Adrenal gland (tissue), 12 donors: Measurements from ENCODE around the gene CIAO3. TPM values are rescaled to one million over a fixed set of nuclear protein-coding genes. Genes with fewer than 3 reads are reported as not detected.

Experiments
- DNase-seq, 7 donors: peaks; one replicate each; pipeline ENCODE4 v3.0.0-alpha.2; 2019 to 2020
- H3K27ac ChIP-seq, 5 donors: fragments of 200-600 bp; sonication (generic) in 4 of 5; 1 replicate in 3 of 5; 2 replicates in 2 of 5; pipeline versions ENCODE4 v1.5.1 to v1.8.0; 2016 to 2020; ENCODE audit warnings: mild to moderate bottlenecking in 1 of 5
- H3K27me3 ChIP-seq: fragments of 200-600 bp; 2 replicates; pipeline ENCODE4 v1.8.0; 2021
- H3K36me3 ChIP-seq, 2 donors: fragments of 200-600 bp; replicated peaks in 1 of 2; 1 replicate in 1 of 2; 2 replicates in 1 of 2; pipeline versions ENCODE4 v1.5.1 to v1.8.0; 2018 to 2022
- H3K4me1 ChIP-seq, 2 donors: fragments of 200-600 bp; replicated peaks in 1 of 2; 1 replicate in 1 of 2; 2 replicates in 1 of 2; pipeline versions ENCODE4 v1.5.1 to v1.8.0; 2018 to 2021
- H3K4me3 ChIP-seq, 4 donors: fragments of 200-600 bp; sonication (generic) in 3 of 4; one replicate each; pipeline ENCODE4 v1.5.1; 2016 to 2018
- H3K9me3 ChIP-seq, 3 donors: fragments of 200-600 bp; sonication (generic) in 1 of 3; replicated peaks in 1 of 3; 1 replicate in 2 of 3; 2 replicates in 1 of 3; pipeline versions ENCODE4 v1.5.1 to v1.8.0; 2016 to 2021
- CTCF ChIP-seq, 6 experiments: fragments of 450-650 bp in 4 of 6; fragments of 200-600 bp in 2 of 6; sonication (generic) in 1 of 6; IDR thresholded peaks; 1 replicate in 5 of 6; 2 replicates in 1 of 6; pipeline versions ENCODE4 v1.5.1 to v1.8.0; 2016 to 2021; ENCODE audit warnings: antibody characterized with exemption in 6 of 6, mild to moderate bottlenecking in 2 of 6, moderate library complexity in 1 of 6
- POLR2A ChIP-seq, 2 donors: fragments of 450-650 bp; IDR thresholded peaks; one replicate each; pipeline ENCODE4 v1.6.1; 2017; ENCODE audit warnings: antibody characterized with exemption in 2 of 2, mild to moderate bottlenecking in 2 of 2, moderate library complexity in 1 of 2
- WGBS, 4 donors: extraction: QIAGEN DNeasy Blood & Tissue Kit in 2 of 4; methylation state at CpG; one replicate each; pipeline versions ENCODE4 v1.1.5 to v1.1.7; 2013 to 2017; 5-methylcytosine and 5-hydroxymethylcytosine counted together
- intact Hi-C, 2 donors: fragments of 100-400 bp; cut with DNase I; formaldehyde crosslinking; loops; one replicate each; pipeline versions ENCODE4 v1.14.1 to v1.15.0; 2022 to 2023
- polyA plus RNA-seq, 3 donors: library from polyadenylated mRNA; stranded (reverse); fragments of 200-250 nt in 2 of 3; fragments of 350-450 nt in 1 of 3; fragmentation: Illumina TruSeq in 1 of 3; extraction: RNeasy Lipid Tissue Mini Kit (QIAGEN cat#74804) in 1 of 3; gene quantifications; one replicate each; pipeline ENCODE4 v1.2.3, GENCODE V29; 2013 to 2014
- total RNA-seq, 9 donors: library from RNA; depleted of rRNA in 4 of 9; stranded (reverse); fragments of >200 nt in 4 of 9; fragments of 120-200 nt in 1 of 9; fragmentation: NEBNext Ultra II Directional in 1 of 9; extraction: Animal tissue kit (Norgen Biotek cat#: 25700) in 1 of 9; gene quantifications; one replicate each; pipeline versions ENCODE4 v1.1.0 to v1.2.4, GENCODE V29; 2013 to 2023
- donor health status: healthy with polysubstance abuse.
- donor health status: Bipolar disorder and iron deficiency.
- donor health status: DM: yes; HTN: yes; CAD: no.
- donor health status: DM: no; HTN: no; CAD: no.
- donor health status: DM: no; HTN: no; CAD: no.
- donor health status: DM: yes; HTN: yes; CAD: no.

Gene CIAO3
- total and polyA plus RNA-seq, 12 donors = 8.9 to 99.4 (median 29.5) TPM

GRCh38 chr16:704047-704446 is 36.8 kb downstream of the CIAO3 start:
- H3K9me3 ChIP-seq = no peaks in the 10 kb centered on the region
- no peak overlapping the region for H3K27ac ChIP-seq
- H3K36me3 ChIP-seq = no peaks in the 10 kb centered on the region
- no peak for TF ChIP-seq CTCF (IDR thresholded peaks at IDR 0.05)
- TF ChIP-seq POLR2A (IDR thresholded peaks at IDR 0.05) = no peak
- DNase-seq = no peak
- H3K4me3 ChIP-seq = no peak overlapping the region
- peaks cover 67% of the 10 kb centered on the region for H3K27me3 ChIP-seq
- intact Hi-C loops = no loop called here
- 59 to 80% (median 70%) methylated on average over 3 to 7 of the region's 7 CpGs for WGBS, 4 donors
- H3K4me1 ChIP-seq = peaks cover 4 to 8% of the 10 kb centered on the region in 2 donors

DNA sequence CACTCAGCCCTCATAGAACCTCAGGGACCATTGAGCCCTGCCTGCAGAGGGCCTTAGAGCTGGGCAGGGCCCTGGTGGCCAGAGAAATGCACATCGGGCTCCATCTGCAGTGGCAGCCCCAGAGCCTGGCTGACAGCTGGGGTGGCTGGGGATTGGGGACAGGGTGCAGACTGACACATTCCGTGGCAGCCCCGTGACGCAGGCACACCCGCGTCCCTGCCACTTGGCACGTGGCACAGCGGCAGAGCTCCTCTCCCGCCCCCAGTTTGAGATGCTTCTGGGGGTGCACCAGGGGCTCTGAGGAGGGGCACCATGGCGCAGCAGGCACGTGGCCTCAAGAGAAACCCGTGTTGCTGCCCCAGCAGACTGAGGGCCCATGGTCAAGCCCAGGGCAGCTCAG is 37.4 kb downstream of the CIAO3 start:
- no peak overlapping the region for H3K27ac ChIP-seq
- DNase-seq = no peak
- no peaks in the 10 kb centered on the region for H3K9me3 ChIP-seq
- TF ChIP-seq CTCF (IDR thresholded peaks at IDR 0.05) (no peak), POLR2A (IDR thresholded peaks at IDR 0.05) (no peak)
- H3K4me1 ChIP-seq = peaks cover 4 to 8% of the 10 kb centered on the region in 2 donors
- WGBS, 4 donors = 63 to 78% (median 73%) methylated on average over 2 to 12 of the region's 12 CpGs
- intact Hi-C loops = no loop called here
- H3K27me3 ChIP-seq = peaks cover 66% of the 10 kb centered on the region
- no peaks in the 10 kb centered on the region for H3K36me3 ChIP-seq
- H3K4me3 ChIP-seq = no peak overlapping the region

DNA sequence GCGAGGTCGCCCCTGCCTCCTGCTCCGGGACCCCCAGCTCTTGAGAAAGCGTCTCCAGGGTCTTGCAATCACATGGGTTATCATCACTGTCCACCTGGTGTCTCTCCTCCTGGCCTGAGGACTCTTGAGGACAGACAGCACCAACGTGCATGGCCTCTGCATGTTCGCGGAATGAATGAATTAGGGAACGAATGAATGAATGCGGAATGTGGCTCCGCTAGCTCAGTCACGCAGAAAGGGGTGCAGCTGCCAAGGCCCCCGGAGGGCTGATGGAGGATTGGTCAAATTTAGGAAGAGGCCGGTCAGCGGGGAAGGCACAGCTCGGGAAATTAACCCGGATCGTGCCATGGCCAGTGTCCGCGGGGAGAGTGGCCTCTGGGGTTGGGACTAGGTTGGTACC is 38.5 kb downstream of the CIAO3 start:
- Histone ChIP-seq H3K4me1 (peaks cover 4 to 8% of the 10 kb centered on the region in 2 donors), H3K4me3 (no peak overlapping the region), H3K36me3 (no peaks in the 10 kb centered on the region), H3K27ac (no peak overlapping the region), H3K27me3 (peaks cover 67% of the 10 kb centered on the region), H3K9me3 (no peaks in the 10 kb centered on the region)
- 74 to 85% (median 78%) methylated on average over 15 to 19 of the region's 19 CpGs for WGBS, 4 donors
- intact Hi-C loops = no loop called here
- no peak for DNase-seq
- TF ChIP-seq CTCF (IDR thresholded peaks at IDR 0.05) = no peak
- TF ChIP-seq POLR2A (IDR thresholded peaks at IDR 0.05) = no peak

- Histone ChIP-seq H3K9me3 (no peaks in the 10 kb centered on the region), H3K27me3 (peaks cover 65% of the 10 kb centered on the region), H3K36me3 (no peaks in the 10 kb centered on the region), H3K4me3 (no peak overlapping the region), H3K4me1 (peaks cover 4 to 8% of the 10 kb centered on the region in 2 donors), H3K27ac (no peak overlapping the region)
- intact Hi-C loops = no loop called here
- TF ChIP-seq CTCF (IDR thresholded peaks at IDR 0.05) = no peak
- no peak for TF ChIP-seq POLR2A (IDR thresholded peaks at IDR 0.05)
- DNase-seq = peak in 1 of 7 donors; percentile 28
- 0 to 5% (median 2%) methylated on average over 4 to 76 of the region's 76 CpGs for WGBS, 4 donors
Observed at GRCh38 chr16:700684-701584, 39.9 kb downstream of the CIAO3 start.
